ENCODE results near the gene ANAPC1. TPM values are rescaled to one million over a fixed set of nuclear protein-coding genes. Genes with fewer than 3 reads are reported as not detected.

The ANAPC1 gene
- total RNA-seq, 2 donors from 2014 or later, result 73.3 to 146 TPM

Other genes with a start within 250 kb of the ANAPC1 start
- under 1 TPM; 0.40 to 0.67 TPM for gene MERTK, start 14.4 kb upstream of the ANAPC1 start, total RNA-seq
- 10 to 100 TPM in 1 of 2 donors, 1 to 10 TPM in 1; 8.0 to 13.2 TPM for gene TMEM87B, start 171.1 kb upstream of the ANAPC1 start, total RNA-seq